ENCODE results near the gene COL5A1. TPM values are rescaled to one million over a fixed set of nuclear protein-coding genes. Genes with fewer than 3 reads are reported as not detected.

The COL5A1 gene
- total RNA-seq, 4 donors from 2014 or later, result 4.9 to 97.4 (median 11.9) TPM

- H3K36me3 ChIP-seq, result no peaks in the 10 kb centered on the region
- H3K4me3 ChIP-seq, result no peak overlapping the region
- peak in 1 of 3 donors; percentile 40 for DNase-seq
- no peaks in the 10 kb centered on the region for H3K9me3 ChIP-seq
- H3K4me1 ChIP-seq, result no peaks in the 10 kb centered on the region
- no peak overlapping the region for H3K27ac ChIP-seq
- TF ChIP-seq CTCF (IDR thresholded peaks at IDR 0.05) (no peak), POLR2A (IDR thresholded peaks at IDR 0.05) (no peak)
- no peaks in the 10 kb centered on the region for H3K27me3 ChIP-seq
Measured at GRCh38 chr9:134868751-134869553, 227.3 kb downstream of the COL5A1 start.

GRCh38 chr9:134869554-134870300 is 228.1 kb downstream of the COL5A1 start:
- no peaks in the 10 kb centered on the region for H3K4me1 ChIP-seq
- TF ChIP-seq POLR2A (IDR thresholded peaks at IDR 0.05), result no peak
- TF ChIP-seq CTCF (IDR thresholded peaks at IDR 0.05), result no peak
- no peaks in the 10 kb centered on the region for H3K9me3 ChIP-seq
- no peaks in the 10 kb centered on the region for H3K36me3 ChIP-seq
- H3K27ac ChIP-seq, result no peak overlapping the region
- no peak overlapping the region for H3K4me3 ChIP-seq
- H3K27me3 ChIP-seq, result no peaks in the 10 kb centered on the region
- peak in 1 of 3 donors; percentile 30 for DNase-seq

DNA sequence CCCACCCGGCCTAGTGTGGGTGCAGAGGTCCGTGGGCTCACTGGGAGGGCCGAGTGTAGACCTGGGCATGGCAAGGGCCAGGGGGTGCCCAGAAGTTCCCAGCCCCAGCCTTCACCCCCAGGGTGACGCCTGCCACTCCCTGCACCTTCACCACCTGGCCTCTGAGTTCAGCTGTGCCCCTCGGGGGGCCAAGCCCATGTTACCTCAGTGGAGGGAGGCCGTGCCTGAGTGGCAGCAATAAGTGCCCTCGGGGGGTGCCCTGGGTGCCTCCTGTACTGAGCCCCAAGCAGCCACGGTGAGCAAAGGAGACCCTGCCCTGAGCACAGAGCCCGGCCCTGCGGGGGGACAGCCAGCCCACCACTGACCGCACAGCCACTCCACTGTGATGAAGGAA is 228.7 kb downstream of the COL5A1 start:
- no peaks in the 10 kb centered on the region for H3K4me1 ChIP-seq
- no peaks in the 10 kb centered on the region for H3K27me3 ChIP-seq
- no peak overlapping the region for H3K4me3 ChIP-seq
- DNase-seq, result peak in 1 of 3 donors; percentile 40
- no peak overlapping the region for H3K27ac ChIP-seq
- no peaks in the 10 kb centered on the region for H3K9me3 ChIP-seq
- no peak for TF ChIP-seq CTCF (IDR thresholded peaks at IDR 0.05)
- TF ChIP-seq POLR2A (IDR thresholded peaks at IDR 0.05), result no peak
- H3K36me3 ChIP-seq, result no peaks in the 10 kb centered on the region

DNA sequence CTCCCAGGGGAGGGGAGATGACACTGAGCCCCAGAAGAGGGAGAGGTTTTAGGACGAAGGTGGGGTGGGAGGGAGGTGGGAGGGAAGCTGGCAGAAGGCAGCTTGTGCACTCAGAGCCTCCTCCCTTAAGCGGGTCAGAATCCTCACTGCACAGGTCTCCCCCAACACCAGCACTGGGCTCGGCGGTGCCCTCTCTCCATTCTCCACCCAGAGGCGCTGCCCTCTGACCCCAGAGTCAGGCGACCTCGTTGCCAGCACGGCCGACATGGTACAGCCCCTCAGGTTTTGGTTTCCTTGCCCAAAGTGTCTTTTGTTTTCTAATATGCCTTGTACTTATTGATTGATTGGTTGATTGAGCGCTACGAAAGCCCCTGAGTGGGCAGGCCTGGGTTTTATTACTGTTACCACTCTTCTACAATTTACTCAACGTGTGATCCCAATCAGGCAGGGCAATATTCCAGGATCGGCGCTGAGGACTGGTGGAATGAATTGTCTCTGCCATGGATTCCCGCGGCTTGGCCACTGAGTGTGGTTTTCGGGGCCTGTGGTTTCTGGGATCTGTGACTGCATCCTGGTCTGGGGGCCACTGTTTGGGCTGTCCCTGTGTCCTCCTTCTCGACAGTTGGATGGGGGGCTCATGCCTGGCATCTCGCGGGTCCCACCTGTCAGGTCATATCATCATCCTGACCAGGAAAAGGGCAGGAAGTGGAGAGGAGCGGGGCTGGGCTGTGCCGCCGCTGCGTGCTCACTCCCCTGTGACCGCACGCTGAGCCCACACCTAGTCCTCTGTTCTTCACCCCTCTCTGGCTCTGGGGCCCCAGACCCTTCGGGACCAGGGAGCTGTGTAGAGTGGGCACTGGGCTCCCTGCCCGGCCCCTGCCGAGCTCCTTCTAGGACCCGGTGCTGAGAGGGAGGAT is 229.4 kb downstream of the COL5A1 start:
- DNase-seq, result peak in 1 of 3 donors; percentile 28
- Histone ChIP-seq H3K27ac (no peak overlapping the region), H3K9me3 (no peaks in the 10 kb centered on the region), H3K4me1 (no peaks in the 10 kb centered on the region), H3K36me3 (no peaks in the 10 kb centered on the region), H3K4me3 (no peak overlapping the region), H3K27me3 (no peaks in the 10 kb centered on the region)
- TF ChIP-seq POLR2A (IDR thresholded peaks at IDR 0.05), result no peak
- TF ChIP-seq CTCF (IDR thresholded peaks at IDR 0.05), result no peak

GRCh38 chr9:134871697-134872340 is 230.2 kb downstream of the COL5A1 start:
- no peak for TF ChIP-seq POLR2A (IDR thresholded peaks at IDR 0.05)
- no peak for TF ChIP-seq CTCF (IDR thresholded peaks at IDR 0.05)

More at GRCh38 chr9:134871697-134872340, 230.2 kb downstream of the COL5A1 start:
- Histone ChIP-seq H3K36me3 (no peaks in the 10 kb centered on the region), H3K4me1 (no peaks in the 10 kb centered on the region), H3K4me3 (no peak overlapping the region), H3K27me3 (no peaks in the 10 kb centered on the region), H3K9me3 (no peaks in the 10 kb centered on the region), H3K27ac (no peak overlapping the region)
- no peak for DNase-seq

Measured in Peyer's patch (tissue), 4 donors.